GM13977 (cell line): Measurements from ENCODE around the gene IKZF3.

Experiments used
- DNase-seq: peaks from one replicate; pipeline ENCODE4 v3.0.0; 2012; ENCODE audit warnings: low spot score
- in situ Hi-C: fragments of 300-500 bp; cut with MboI; formaldehyde crosslinking; loops from one replicate; pipeline ENCODE4 v1.12.0; 2022; ENCODE audit warnings: low sequenced_read_pairs, low pct_unique_long_range_greater_than_20kb, mixed read lengths, inconsistent platforms; ENCODE audit not compliant: unreplicated experiment
- TF ChIP-seq, protein P1 (sequence below): IDR thresholded peaks from 2 replicates; pipeline ENCODE4 v1.5.1; 2012; ENCODE audit warnings: mild to moderate bottlenecking, control low read depth; ENCODE audit not compliant: insufficient read depth; ENCODE audit errors: extremely low read depth, missing control alignments

The IKZF3 gene

DNA sequence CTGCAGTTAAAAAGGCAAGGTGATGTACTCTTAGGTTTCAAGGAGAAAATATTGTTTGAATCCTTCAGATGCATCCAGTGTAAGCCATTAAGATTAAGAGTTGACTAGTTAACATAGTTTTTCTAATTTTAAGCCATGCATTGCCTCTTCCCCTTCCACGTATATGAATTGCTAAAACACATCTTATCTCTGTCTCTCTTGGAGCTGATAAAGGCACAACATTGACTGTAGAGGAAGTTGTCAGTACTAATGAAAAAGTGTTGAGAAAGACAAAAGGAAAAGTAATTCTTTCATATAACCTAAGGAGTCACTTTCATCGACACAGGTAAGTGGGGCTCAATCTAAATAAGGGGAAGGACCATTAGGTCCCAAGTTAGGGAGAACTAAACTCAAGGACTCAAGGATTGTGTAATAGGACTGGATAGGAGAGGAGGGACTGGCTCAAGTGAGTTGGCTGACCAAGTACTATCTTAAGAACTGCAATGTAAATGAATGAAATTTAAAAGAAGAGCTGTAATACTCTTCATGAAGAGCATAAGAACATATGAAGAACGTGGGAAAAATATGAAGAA, 70.7 kb downstream of the IKZF3 start:
- TF ChIP-seq, protein P1, sequence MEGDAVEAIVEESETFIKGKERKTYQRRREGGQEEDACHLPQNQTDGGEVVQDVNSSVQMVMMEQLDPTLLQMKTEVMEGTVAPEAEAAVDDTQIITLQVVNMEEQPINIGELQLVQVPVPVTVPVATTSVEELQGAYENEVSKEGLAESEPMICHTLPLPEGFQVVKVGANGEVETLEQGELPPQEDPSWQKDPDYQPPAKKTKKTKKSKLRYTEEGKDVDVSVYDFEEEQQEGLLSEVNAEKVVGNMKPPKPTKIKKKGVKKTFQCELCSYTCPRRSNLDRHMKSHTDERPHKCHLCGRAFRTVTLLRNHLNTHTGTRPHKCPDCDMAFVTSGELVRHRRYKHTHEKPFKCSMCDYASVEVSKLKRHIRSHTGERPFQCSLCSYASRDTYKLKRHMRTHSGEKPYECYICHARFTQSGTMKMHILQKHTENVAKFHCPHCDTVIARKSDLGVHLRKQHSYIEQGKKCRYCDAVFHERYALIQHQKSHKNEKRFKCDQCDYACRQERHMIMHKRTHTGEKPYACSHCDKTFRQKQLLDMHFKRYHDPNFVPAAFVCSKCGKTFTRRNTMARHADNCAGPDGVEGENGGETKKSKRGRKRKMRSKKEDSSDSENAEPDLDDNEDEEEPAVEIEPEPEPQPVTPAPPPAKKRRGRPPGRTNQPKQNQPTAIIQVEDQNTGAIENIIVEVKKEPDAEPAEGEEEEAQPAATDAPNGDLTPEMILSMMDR: no peak
- DNase-seq: no peak
- in situ Hi-C loops: no loop called here

DNA sequence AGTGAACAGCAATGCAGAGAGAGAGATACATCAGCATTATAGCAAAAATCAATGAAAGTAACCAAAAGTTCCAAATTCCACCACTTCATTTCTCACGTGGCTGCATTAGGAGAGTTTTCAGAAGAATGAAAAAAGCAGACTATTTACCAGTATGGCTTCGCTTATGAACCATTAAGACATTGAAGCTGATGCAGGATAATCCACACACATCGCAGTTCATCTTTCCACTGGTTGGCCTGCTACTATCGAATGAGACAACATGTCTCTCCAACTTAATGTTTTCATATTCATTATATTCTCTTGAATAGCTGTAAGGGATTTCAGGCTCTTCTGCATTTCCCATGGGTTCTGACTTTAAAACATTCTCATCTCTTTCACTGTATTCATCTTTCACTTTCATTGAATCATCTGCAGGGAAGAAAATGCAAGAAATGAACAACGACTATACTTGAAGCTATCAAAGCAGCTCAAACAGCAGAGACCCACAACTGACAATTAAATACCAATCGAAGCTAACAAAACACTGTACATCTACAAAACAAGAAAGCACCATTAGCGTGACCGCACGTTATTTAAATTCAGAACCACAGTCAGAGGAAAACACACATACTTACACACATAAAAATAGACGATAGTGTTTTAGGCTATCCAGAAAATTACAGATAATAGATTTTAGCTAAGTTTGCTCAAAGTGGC, 71.4 kb downstream of the IKZF3 start:
- in situ Hi-C loops: no loop called here
- DNase-seq: no peak
- TF ChIP-seq, protein P1: no peak

DNA sequence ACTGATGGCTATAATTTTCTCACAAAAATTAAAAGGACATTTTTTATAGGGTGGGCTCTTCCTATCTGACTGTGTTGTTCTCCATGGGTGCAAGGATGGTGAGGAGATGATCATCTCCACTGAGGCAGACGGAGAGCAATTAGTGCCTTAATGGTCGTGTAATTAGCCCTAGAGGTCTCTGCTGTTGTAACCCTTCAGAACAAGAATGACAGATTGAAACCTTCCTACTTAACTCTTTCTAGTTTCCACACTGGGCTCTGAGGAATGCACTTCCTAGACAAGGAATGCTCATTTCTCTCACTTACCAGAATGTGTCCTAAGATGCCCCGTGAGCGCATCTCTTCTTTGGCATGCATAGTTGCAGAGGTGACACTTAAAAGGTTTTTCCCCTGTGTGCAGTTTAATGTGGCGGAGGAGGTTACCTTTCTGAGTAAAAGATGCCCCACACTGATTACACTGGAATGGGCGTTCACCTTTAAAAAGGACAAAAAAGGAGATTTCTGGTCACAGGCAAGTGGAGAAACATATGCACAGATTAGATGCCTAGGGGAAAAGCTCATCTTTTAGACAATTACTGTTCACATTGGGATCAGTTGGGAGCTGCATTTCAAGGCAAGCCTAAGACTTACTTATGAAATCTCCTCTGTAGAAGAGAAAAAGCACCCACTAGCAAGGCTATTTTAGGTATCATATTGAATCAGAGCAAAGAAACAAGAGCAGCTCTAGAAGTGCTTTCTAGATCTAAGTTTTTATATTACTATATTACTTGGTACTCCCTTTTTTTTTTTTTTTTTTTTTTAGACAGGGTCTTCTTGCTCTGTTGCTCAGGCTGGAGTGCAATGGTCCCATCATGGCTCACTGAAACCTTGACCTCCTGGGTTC, 72.8 kb downstream of the IKZF3 start:
- TF ChIP-seq, protein P1: no peak
- DNase-seq: no peak
- in situ Hi-C loops: no loop called here

DNA sequence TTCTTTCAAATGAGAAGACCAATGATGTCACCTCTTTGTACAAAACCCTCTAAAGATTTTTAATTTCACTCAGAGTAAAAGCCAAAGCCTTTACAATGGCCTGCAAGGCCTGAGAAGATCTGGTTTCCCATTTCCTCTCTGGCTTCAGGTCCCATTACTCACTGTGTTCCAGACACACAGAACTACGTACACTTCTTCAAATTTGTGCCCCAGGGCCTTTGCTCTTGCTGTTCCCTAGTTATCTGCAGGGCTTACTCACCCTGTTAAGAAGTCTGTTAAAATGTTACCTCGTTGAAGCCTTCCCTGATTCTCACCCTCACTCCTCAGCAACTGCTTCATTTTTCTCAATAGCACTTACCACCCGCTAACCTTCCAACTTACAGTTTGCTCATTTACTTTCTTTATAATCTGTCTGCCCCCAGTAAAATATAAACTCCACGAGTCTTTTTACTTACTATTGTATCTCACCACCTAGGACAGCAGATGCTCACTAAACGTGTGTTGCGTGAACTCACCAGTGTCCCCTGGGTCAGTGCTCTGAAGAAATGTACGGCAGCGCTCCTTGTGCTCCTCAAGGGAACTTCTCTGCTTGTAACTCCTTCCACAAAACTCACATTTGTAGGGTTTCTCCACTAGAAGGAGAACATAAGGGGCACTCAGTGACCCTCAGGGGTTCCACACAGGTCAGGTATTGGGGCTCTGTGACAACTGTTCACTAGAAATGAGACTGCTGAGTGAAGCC, 76.2 kb downstream of the IKZF3 start:
- DNase-seq: no peak
- in situ Hi-C loops: no loop called here
- TF ChIP-seq, protein P1: no peak

DNA sequence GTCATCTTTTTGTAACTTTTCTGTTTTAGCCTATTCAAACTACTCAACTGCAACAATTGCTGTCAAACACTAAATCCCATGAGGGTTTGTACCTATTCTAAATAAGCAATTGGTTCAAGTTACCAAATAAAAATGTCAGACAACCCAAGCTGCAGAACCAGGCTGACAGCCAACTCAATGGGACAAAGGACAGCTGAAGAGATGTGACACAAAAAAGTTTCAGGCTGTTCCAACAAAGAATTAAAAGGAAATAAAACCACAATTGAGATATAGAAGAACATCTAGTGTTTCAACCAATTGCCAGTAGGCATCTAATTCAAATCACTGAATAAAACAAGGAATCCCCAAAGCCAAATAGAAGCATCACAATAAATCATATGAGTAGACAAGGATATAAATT, 77.1 kb downstream of the IKZF3 start:
- TF ChIP-seq, protein P1: no peak
- DNase-seq: no peak
- in situ Hi-C loops: no loop called here

DNA sequence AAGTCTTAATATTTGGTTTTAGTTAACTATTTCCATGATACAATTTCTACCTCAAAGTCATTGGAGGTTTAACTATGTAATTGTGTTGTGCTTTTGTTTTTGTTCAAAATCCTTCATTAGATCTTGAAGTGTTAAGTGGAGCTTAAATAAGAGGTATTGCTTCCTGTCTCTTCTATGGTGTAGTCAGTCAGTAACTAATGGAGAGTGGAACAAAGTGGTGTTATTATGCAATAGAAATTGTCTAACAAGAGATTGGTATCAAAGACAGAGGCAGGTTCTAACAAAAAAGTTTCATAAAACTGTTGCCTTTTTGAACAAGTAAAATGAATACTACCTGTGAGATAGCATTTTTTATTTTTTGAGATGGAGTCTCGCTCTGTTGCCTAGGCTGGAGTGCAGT, 81.1 kb downstream of the IKZF3 start:
- TF ChIP-seq, protein P1: no peak
- in situ Hi-C loops: no loop called here
- DNase-seq: no peak
